ENCODE measurements around the gene TEX14.

Gene TEX14

DNA sequence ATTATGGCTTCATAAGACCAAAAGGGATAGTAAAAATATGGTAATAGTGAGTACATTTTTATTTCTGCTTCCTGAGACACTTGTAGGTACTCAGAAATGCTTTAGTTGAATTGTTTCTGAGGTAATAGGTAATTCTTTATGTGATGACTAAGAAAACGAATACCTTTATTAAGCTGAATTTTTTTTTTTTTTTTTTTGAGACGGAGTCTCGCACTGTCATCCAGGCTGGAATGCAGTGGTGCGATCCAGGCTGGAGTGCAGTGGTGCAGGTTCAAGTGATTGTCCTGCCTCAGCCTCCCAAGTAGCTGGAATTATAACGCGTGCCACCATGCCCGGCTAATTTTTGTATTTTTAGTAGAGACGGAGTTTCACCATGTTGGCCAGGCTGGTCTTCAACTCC is 2.5 kb upstream of the TEX14 start:
- H2BK5ac ChIP-seq (ENCODE audit: low read length) = no peak overlapping the region
- H3K23ac ChIP-seq (ENCODE audit: low read depth, low read length, poor library complexity) = no peak overlapping the region
- H3K36me3 ChIP-seq (replicated peaks in 1 of 2; ENCODE audit: control insufficient read depth in 2 of 2, insufficient read depth in 2 of 2, low read length in 2 of 2) = peaks cover 0 to 25% of the 10 kb centered on the region in 2 donors
- no peak overlapping the region for H3K9ac ChIP-seq (ENCODE audit: low read depth, low read length, poor library complexity)
- H3K4me1 ChIP-seq (ENCODE audit: control insufficient read depth in 2 of 2, insufficient read depth in 1 of 2, low read depth in 1 of 2, low read length in 2 of 2) = peaks cover 0 to 6% of the 10 kb centered on the region in 2 donors
- no peak overlapping the region for H2AFZ ChIP-seq (ENCODE audit: low read length)
- H2BK120ac ChIP-seq (ENCODE audit: low read depth, low read length) = no peak overlapping the region
- no peak overlapping the region for H2BK12ac ChIP-seq (ENCODE audit: low read length)
- no peak overlapping the region for H3K4me3 ChIP-seq (ENCODE audit: low read length in 2 of 2)
- H2BK15ac ChIP-seq (ENCODE audit: low read length) = no peak overlapping the region
- no peak for DNase-seq (ENCODE audit: low spot score)
- H3K9me3 ChIP-seq (replicated peaks in 1 of 2; ENCODE audit: control insufficient read depth in 2 of 2, insufficient read depth in 1 of 2, low read depth in 1 of 2, low read length in 2 of 2) = no peaks in the 10 kb centered on the region
- H2AK5ac ChIP-seq (ENCODE audit: low read depth, low read length) = no peak overlapping the region
- H3K4me2 ChIP-seq (ENCODE audit: insufficient read depth, low read length, poor library complexity, severe bottlenecking) = no peak overlapping the region
- H3K79me1 ChIP-seq (ENCODE audit: low read depth, low read length) = no peaks in the 10 kb centered on the region
- no peak overlapping the region for H3K18ac ChIP-seq (ENCODE audit: low read length)
- no peaks in the 10 kb centered on the region for H3K27me3 ChIP-seq (ENCODE audit: control insufficient read depth in 3 of 3, insufficient read depth in 3 of 3, low read depth in 1 of 3, low read length in 3 of 3)
- no peak overlapping the region for H3K4ac ChIP-seq (ENCODE audit: low read length)
- WGBS, 2 donors (ENCODE audit: extremely low coverage in 2 of 2, insufficient read length in 2 of 2, insufficient replicate concordance in 1 of 2) = no CpG with 5 or more reads among the region's 8 CpGs
- H4K8ac ChIP-seq (ENCODE audit: low read depth, low read length) = no peak overlapping the region
- no peak overlapping the region for H4K91ac ChIP-seq (ENCODE audit: low read depth, low read length, poor library complexity)
- H3K14ac ChIP-seq (ENCODE audit: low read length) = no peak overlapping the region
- no peak overlapping the region for H3K27ac ChIP-seq (replicated peaks; ENCODE audit: low read length)

DNA sequence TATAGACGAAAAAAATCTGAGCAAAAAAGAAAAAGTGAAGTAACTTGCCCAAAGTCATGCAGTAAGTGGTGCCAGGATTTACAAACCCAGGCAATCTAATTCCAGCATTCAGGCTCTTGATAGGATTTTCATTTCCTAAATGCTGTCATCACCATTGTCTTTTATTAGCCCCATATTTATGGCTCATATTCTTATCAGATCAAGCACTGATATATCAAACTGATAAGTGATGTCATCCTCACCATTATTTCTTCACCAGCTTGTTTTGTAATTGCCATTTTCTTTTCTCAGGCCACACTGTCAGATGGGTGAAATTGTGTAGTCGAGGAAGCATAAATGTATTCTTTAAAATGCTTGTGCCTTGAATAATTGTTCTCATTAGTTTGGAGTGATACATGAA is 1.9 kb upstream of the TEX14 start:
- Histone ChIP-seq H3K23ac (ENCODE audit: low read depth, low read length, poor library complexity) (no peak overlapping the region), H3K27ac (replicated peaks; ENCODE audit: low read length) (no peak overlapping the region), H2BK12ac (ENCODE audit: low read length) (no peak overlapping the region), H4K8ac (ENCODE audit: low read depth, low read length) (no peak overlapping the region), H3K9ac (ENCODE audit: low read depth, low read length, poor library complexity) (no peak overlapping the region), H3K18ac (ENCODE audit: low read length) (no peak overlapping the region), H3K4ac (ENCODE audit: low read length) (no peak overlapping the region), H2BK15ac (ENCODE audit: low read length) (no peak overlapping the region), H3K36me3 (replicated peaks in 1 of 2; ENCODE audit: control insufficient read depth in 2 of 2, insufficient read depth in 2 of 2, low read length in 2 of 2) (peaks cover 0 to 24% of the 10 kb centered on the region in 2 donors), H2BK5ac (ENCODE audit: low read length) (no peak overlapping the region), H2AK5ac (ENCODE audit: low read depth, low read length) (no peak overlapping the region), H3K14ac (ENCODE audit: low read length) (no peak overlapping the region), H3K4me2 (ENCODE audit: insufficient read depth, low read length, poor library complexity, severe bottlenecking) (no peak overlapping the region), H3K4me3 (ENCODE audit: low read length in 2 of 2) (peak overlapping the region in 1 of 2 donors; percentile 67), H3K27me3 (ENCODE audit: control insufficient read depth in 3 of 3, insufficient read depth in 3 of 3, low read depth in 1 of 3, low read length in 3 of 3) (no peaks in the 10 kb centered on the region), H4K91ac (ENCODE audit: low read depth, low read length, poor library complexity) (no peak overlapping the region), H3K4me1 (ENCODE audit: control insufficient read depth in 2 of 2, insufficient read depth in 1 of 2, low read depth in 1 of 2, low read length in 2 of 2) (peaks cover 0 to 6% of the 10 kb centered on the region in 2 donors), H3K9me3 (replicated peaks in 1 of 2; ENCODE audit: control insufficient read depth in 2 of 2, insufficient read depth in 1 of 2, low read depth in 1 of 2, low read length in 2 of 2) (no peaks in the 10 kb centered on the region), H3K79me1 (ENCODE audit: low read depth, low read length) (no peaks in the 10 kb centered on the region), H2AFZ (ENCODE audit: low read length) (no peak overlapping the region), H2BK120ac (ENCODE audit: low read depth, low read length) (no peak overlapping the region)
- no peak for DNase-seq (ENCODE audit: low spot score)
- no CpG with 5 or more reads among the region's 2 CpGs for WGBS, 2 donors (ENCODE audit: extremely low coverage in 2 of 2, insufficient read length in 2 of 2, insufficient replicate concordance in 1 of 2)

DNA sequence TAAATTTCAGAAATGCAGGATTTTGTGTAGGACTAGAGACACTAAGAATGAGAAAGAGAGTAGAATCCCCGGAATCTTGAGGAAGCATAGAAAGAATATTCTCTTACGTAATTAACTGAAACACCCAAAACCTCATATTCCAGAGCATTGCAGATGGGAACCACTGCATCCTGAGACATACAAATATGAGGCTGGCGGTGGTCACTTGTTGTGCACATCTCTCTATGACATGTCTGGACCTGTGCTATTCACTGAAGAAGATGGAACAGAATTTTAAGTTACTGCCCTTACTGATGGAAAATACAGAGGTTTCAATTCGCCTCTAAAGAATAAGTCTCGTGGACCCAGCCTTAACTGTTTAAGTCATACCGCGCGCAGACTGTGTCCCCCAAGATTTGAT is 1.4 kb upstream of the TEX14 start:
- H3K23ac ChIP-seq (ENCODE audit: low read depth, low read length, poor library complexity) = no peak overlapping the region
- H2AK5ac ChIP-seq (ENCODE audit: low read depth, low read length) = no peak overlapping the region
- WGBS, 2 donors (ENCODE audit: extremely low coverage in 2 of 2, insufficient read length in 2 of 2, insufficient replicate concordance in 1 of 2) = no CpG with 5 or more reads among the region's 8 CpGs
- H3K14ac ChIP-seq (ENCODE audit: low read length) = no peak overlapping the region
- H2BK5ac ChIP-seq (ENCODE audit: low read length) = no peak overlapping the region
- H3K27me3 ChIP-seq (ENCODE audit: control insufficient read depth in 3 of 3, insufficient read depth in 3 of 3, low read depth in 1 of 3, low read length in 3 of 3) = no peaks in the 10 kb centered on the region
- peaks cover 0 to 24% of the 10 kb centered on the region in 2 donors for H3K36me3 ChIP-seq (replicated peaks in 1 of 2; ENCODE audit: control insufficient read depth in 2 of 2, insufficient read depth in 2 of 2, low read length in 2 of 2)
- DNase-seq (ENCODE audit: low spot score) = no peak
- H3K4me3 ChIP-seq (ENCODE audit: low read length in 2 of 2) = peak overlapping the region in 1 of 2 donors; percentile 67
- H2AFZ ChIP-seq (ENCODE audit: low read length) = peak overlapping the region; percentile 94
- no peak overlapping the region for H4K8ac ChIP-seq (ENCODE audit: low read depth, low read length)
- H3K27ac ChIP-seq (replicated peaks; ENCODE audit: low read length) = no peak overlapping the region
- no peak overlapping the region for H2BK15ac ChIP-seq (ENCODE audit: low read length)
- no peak overlapping the region for H3K9ac ChIP-seq (ENCODE audit: low read depth, low read length, poor library complexity)
- H3K79me1 ChIP-seq (ENCODE audit: low read depth, low read length) = no peaks in the 10 kb centered on the region
- H3K4ac ChIP-seq (ENCODE audit: low read length) = no peak overlapping the region
- no peak overlapping the region for H3K18ac ChIP-seq (ENCODE audit: low read length)
- no peak overlapping the region for H2BK12ac ChIP-seq (ENCODE audit: low read length)
- peak overlapping the region; percentile 39 for H3K4me2 ChIP-seq (ENCODE audit: insufficient read depth, low read length, poor library complexity, severe bottlenecking)
- peaks cover 0 to 6% of the 10 kb centered on the region in 2 donors for H3K4me1 ChIP-seq (ENCODE audit: control insufficient read depth in 2 of 2, insufficient read depth in 1 of 2, low read depth in 1 of 2, low read length in 2 of 2)
- H3K9me3 ChIP-seq (replicated peaks in 1 of 2; ENCODE audit: control insufficient read depth in 2 of 2, insufficient read depth in 1 of 2, low read depth in 1 of 2, low read length in 2 of 2) = no peaks in the 10 kb centered on the region
- H2BK120ac ChIP-seq (ENCODE audit: low read depth, low read length) = no peak overlapping the region
- H4K91ac ChIP-seq (ENCODE audit: low read depth, low read length, poor library complexity) = no peak overlapping the region

DNA sequence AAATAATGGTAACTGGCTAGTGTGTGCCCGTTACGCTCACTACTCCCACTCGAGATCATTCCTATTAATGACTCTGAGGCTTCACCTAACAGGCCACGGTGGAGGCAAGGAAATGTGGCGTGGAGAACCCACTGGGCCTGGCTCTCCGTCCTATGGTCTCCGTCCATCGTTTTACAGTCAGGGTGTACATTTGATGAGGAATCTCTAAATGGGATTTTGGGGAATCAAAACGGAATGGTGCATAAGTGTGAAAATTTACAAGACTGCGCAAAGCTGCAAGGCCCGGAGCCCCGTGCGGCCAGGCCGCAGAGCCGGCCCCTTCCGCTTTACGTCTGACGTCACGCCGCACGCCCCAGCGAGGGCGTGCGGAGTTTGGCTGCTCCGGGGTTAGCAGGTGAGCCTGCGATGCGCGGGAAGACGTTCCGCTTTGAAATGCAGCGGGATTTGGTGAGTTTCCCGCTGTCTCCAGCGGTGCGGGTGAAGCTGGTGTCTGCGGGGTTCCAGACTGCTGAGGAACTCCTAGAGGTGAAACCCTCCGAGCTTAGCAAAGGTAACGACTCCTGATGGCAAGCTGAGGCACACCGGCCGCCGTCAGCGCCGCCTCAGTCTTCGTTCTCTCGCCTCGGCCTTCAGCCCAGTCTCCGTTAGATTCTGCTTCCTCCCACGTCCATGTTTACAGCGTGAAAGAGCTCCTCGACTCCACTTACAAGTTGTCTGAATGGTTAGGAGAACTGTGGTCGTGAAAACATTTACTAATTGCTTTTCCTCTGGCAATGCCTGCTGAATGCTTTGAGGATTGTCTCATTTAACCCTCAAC is 602 bp upstream of the TEX14 start, which contains the start of gene RAD51C:
TSS of gene RAD51C (plus strand) at position 364 of the 817 bp plus-strand sequence. CDS start at position 406, 42 bp downstream.
- Histone ChIP-seq H3K14ac (ENCODE audit: low read length) (no peak within 1 kb of the TSS), H3K79me1 (ENCODE audit: low read depth, low read length) (no peaks in the 10 kb centered on the region), H3K4me1 (ENCODE audit: control insufficient read depth in 2 of 2, insufficient read depth in 1 of 2, low read depth in 1 of 2, low read length in 2 of 2) (peaks cover 0 to 6% of the 10 kb centered on the region in 2 donors), H3K9ac (ENCODE audit: low read depth, low read length, poor library complexity) (no peak within 1 kb of the TSS), H3K4me2 (ENCODE audit: insufficient read depth, low read length, poor library complexity, severe bottlenecking) (peak within 1 kb of the TSS; percentile 39), H3K4ac (ENCODE audit: low read length) (no peak within 1 kb of the TSS), H3K18ac (ENCODE audit: low read length) (peak within 1 kb of the TSS; percentile 39), H2BK12ac (ENCODE audit: low read length) (no peak within 1 kb of the TSS), H2AK5ac (ENCODE audit: low read depth, low read length) (no peak within 1 kb of the TSS), H3K4me3 (ENCODE audit: low read length in 2 of 2) (peak within 1 kb of the TSS; percentile 67 to 76), H3K23ac (ENCODE audit: low read depth, low read length, poor library complexity) (no peak within 1 kb of the TSS), H2AFZ (ENCODE audit: low read length) (peak within 1 kb of the TSS; percentile 94), H2BK15ac (ENCODE audit: low read length) (no peak within 1 kb of the TSS), H2BK120ac (ENCODE audit: low read depth, low read length) (no peak within 1 kb of the TSS), H2BK5ac (ENCODE audit: low read length) (no peak within 1 kb of the TSS), H4K91ac (ENCODE audit: low read depth, low read length, poor library complexity) (no peak within 1 kb of the TSS), H3K9me3 (replicated peaks in 1 of 2; ENCODE audit: control insufficient read depth in 2 of 2, insufficient read depth in 1 of 2, low read depth in 1 of 2, low read length in 2 of 2) (no peaks in the 10 kb centered on the region), H4K8ac (ENCODE audit: low read depth, low read length) (no peak within 1 kb of the TSS), H3K27me3 (ENCODE audit: control insufficient read depth in 3 of 3, insufficient read depth in 3 of 3, low read depth in 1 of 3, low read length in 3 of 3) (no peaks in the 10 kb centered on the region), H3K27ac (replicated peaks; ENCODE audit: low read length) (peak within 1 kb of the TSS; percentile 26), H3K36me3 (replicated peaks in 1 of 2; ENCODE audit: control insufficient read depth in 2 of 2, insufficient read depth in 2 of 2, low read length in 2 of 2) (peaks cover 0 to 24% of the 10 kb centered on the region in 2 donors)
- peak; percentile 17 for DNase-seq (ENCODE audit: low spot score)
- no CpG with 5 or more reads among the region's 50 CpGs for WGBS, 2 donors (ENCODE audit: extremely low coverage in 2 of 2, insufficient read length in 2 of 2, insufficient replicate concordance in 1 of 2)

All from neuronal stem cell (in vitro differentiated cells).